ENCODE results near the gene THBS2. TPM values are rescaled to one million over a fixed set of nuclear protein-coding genes. Genes with fewer than 3 reads are reported as not detected.

Gene THBS2
- total RNA-seq, 1 experiment from 2014 or later: 0.39 TPM

DNA sequence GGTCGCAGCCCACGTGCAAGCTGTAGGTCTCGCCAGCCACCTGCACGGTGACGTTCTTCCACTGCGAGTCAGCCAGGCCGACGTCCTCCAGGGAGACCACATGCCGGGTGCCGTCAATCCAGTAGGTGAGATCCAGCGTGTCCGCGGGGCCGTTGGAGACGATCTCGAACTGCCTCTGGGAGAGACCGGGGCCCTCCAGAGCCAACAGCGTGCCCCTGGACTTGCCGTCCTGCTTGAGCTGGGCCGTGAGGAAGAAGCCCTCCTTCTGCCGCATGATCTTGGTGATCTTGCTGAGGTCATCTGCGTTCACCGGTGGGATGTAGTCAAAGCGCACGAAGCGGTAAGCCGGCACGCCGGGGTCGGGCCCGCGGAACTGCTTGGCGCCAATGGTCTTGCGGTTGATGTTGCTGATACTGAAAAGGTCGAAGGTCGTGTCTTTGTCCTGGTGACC, 5.1 kb downstream of the THBS2 start:
- Histone ChIP-seq H3K36me3 (ENCODE audit: control insufficient read depth in 1 of 2, insufficient read depth in 2 of 2, low read length in 2 of 2) (no peaks in the 10 kb centered on the region), H3K79me2 (ENCODE audit: insufficient read depth, low read length) (no peaks in the 10 kb centered on the region), H3K9me3 (ENCODE audit: control insufficient read depth in 1 of 2, insufficient read depth in 1 of 2, low read depth in 1 of 2, low read length in 2 of 2) (no peaks in the 10 kb centered on the region), H2AFZ (ENCODE audit: low read depth, low read length, poor library complexity, severe bottlenecking) (no peak overlapping the region), H4K20me1 (ENCODE audit: insufficient read depth) (no peaks in the 10 kb centered on the region), H3K9me2 (ENCODE audit: insufficient read depth) (no peaks in the 10 kb centered on the region), H3K4me1 (ENCODE audit: control insufficient read depth in 1 of 2, insufficient read depth in 2 of 2, low read length in 2 of 2) (peaks cover 0 to 9% of the 10 kb centered on the region in 2 experiments; a peak in 3 of 4 replicates), H3K27ac (ENCODE audit: low read depth, low read length) (no peak overlapping the region), H3K27me3 (ENCODE audit: insufficient read depth, low read length) (no peaks in the 10 kb centered on the region), H3K4me2 (ENCODE audit: low read length) (no peak overlapping the region), H3K4me3 (replicated peaks in 1 of 2; ENCODE audit: low read depth in 1 of 2, low read length in 2 of 2) (no peak overlapping the region), H3K9ac (ENCODE audit: low read length) (no peak overlapping the region)
- ChIA-PET RAD21 (ENCODE audit: low non-redundant PET in 1 of 2, low total read pairs in 2 of 2, uncharacterized antibody in 2 of 2, unreplicated experiment in 2 of 2) (no interaction called here), CTCF (no interaction called here), POLR2A (no interaction called here)
- TF ChIP-seq ZFX (IDR thresholded peaks at IDR 0.05) (no peak), EZH2 (IDR thresholded peaks at IDR 0.05) (no peak)
- TF ChIP-seq, protein P1, sequence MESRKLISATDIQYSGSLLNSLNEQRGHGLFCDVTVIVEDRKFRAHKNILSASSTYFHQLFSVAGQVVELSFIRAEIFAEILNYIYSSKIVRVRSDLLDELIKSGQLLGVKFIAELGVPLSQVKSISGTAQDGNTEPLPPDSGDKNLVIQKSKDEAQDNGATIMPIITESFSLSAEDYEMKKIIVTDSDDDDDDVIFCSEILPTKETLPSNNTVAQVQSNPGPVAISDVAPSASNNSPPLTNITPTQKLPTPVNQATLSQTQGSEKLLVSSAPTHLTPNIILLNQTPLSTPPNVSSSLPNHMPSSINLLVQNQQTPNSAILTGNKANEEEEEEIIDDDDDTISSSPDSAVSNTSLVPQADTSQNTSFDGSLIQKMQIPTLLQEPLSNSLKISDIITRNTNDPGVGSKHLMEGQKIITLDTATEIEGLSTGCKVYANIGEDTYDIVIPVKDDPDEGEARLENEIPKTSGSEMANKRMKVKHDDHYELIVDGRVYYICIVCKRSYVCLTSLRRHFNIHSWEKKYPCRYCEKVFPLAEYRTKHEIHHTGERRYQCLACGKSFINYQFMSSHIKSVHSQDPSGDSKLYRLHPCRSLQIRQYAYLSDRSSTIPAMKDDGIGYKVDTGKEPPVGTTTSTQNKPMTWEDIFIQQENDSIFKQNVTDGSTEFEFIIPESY (IDR thresholded peaks at IDR 0.05; ENCODE audit: extremely low read depth, insufficient replicate concordance, low read length): no peak
- no TSS peak for BruUV-seq (replicated peaks)
- intact Hi-C loops (cut with micrococcal nuclease): no loop called here
- DNase-seq (ENCODE audit: low read depth, low spot score) (no peak), ATAC-seq (no peak)

GRCh38 chr6:169247991-169248390, 5.7 kb downstream of the THBS2 start:
- Histone ChIP-seq H3K79me2 (ENCODE audit: insufficient read depth, low read length) (no peaks in the 10 kb centered on the region), H3K4me1 (ENCODE audit: control insufficient read depth in 1 of 2, insufficient read depth in 2 of 2, low read length in 2 of 2) (peaks cover 0 to 9% of the 10 kb centered on the region in 2 experiments; a peak in 3 of 4 replicates), H3K36me3 (ENCODE audit: control insufficient read depth in 1 of 2, insufficient read depth in 2 of 2, low read length in 2 of 2) (no peaks in the 10 kb centered on the region), H3K9ac (ENCODE audit: low read length) (no peak overlapping the region), H3K4me3 (replicated peaks in 1 of 2; ENCODE audit: low read depth in 1 of 2, low read length in 2 of 2) (no peak overlapping the region), H3K27ac (ENCODE audit: low read depth, low read length) (no peak overlapping the region), H2AFZ (ENCODE audit: low read depth, low read length, poor library complexity, severe bottlenecking) (no peak overlapping the region), H3K9me2 (ENCODE audit: insufficient read depth) (no peaks in the 10 kb centered on the region), H3K4me2 (ENCODE audit: low read length) (no peak overlapping the region), H3K9me3 (ENCODE audit: control insufficient read depth in 1 of 2, insufficient read depth in 1 of 2, low read depth in 1 of 2, low read length in 2 of 2) (no peaks in the 10 kb centered on the region), H3K27me3 (ENCODE audit: insufficient read depth, low read length) (no peaks in the 10 kb centered on the region), H4K20me1 (ENCODE audit: insufficient read depth) (no peaks in the 10 kb centered on the region)
- BruUV-seq (replicated peaks): no TSS peak
- DNase-seq (ENCODE audit: low read depth, low spot score): no peak
- ChIA-PET POLR2A (no interaction called here), RAD21 (ENCODE audit: low non-redundant PET in 1 of 2, low total read pairs in 2 of 2, uncharacterized antibody in 2 of 2, unreplicated experiment in 2 of 2) (no interaction called here), CTCF (no interaction called here)
- intact Hi-C loops (cut with micrococcal nuclease): no loop called here
- ATAC-seq: no peak
- TF ChIP-seq MAX (IDR thresholded peaks at IDR 0.05) (no peak), SRF (IDR thresholded peaks at IDR 0.05; ENCODE audit: low read depth) (no peak), YY1 (IDR thresholded peaks at IDR 0.05; ENCODE audit: extremely low read depth, insufficient replicate concordance, low read depth, low read length) (no peak), FOSL1 (IDR thresholded peaks at IDR 0.05; ENCODE audit: low read depth) (no peak), EZH2 (IDR thresholded peaks at IDR 0.05) (no peak), JUND (IDR thresholded peaks at IDR 0.05) (no peak), ZFX (IDR thresholded peaks at IDR 0.05) (no peak), POLR2AphosphoS5 (IDR thresholded peaks at IDR 0.05; ENCODE audit: low read depth, low read length) (no peak), TCF7L2 (IDR thresholded peaks at IDR 0.05; ENCODE audit: borderline replicate concordance, extremely low read depth, insufficient read depth, insufficient read length) (no peak), CBX3 (IDR thresholded peaks at IDR 0.05; ENCODE audit: low read depth) (no peak), ATF3 (IDR thresholded peaks at IDR 0.05) (no peak), SP1 (IDR thresholded peaks at IDR 0.05; ENCODE audit: low read depth) (no peak)
- TF ChIP-seq, protein P1 (IDR thresholded peaks at IDR 0.05; ENCODE audit: extremely low read depth, insufficient replicate concordance, low read length): no peak

Measured in HCT116 (cell line).